Keratinocyte (primary cell): ENCODE results near the gene CUL2. TPM values are rescaled to one million over a fixed set of nuclear protein-coding genes. Genes with fewer than 3 reads are reported as not detected.

Experiments used
- DNase-seq: peaks from one replicate; pipeline ENCODE4 v3.0.0-alpha.2; 2011; ENCODE audit warnings: low read depth, missing footprints, low spot score
- FAIRE-seq: peaks from 2 replicates; lab custom pipeline; 2011; peaks lifted over from hg19 to GRCh38; lab: Jason Lieb, UNC
- H2AFZ ChIP-seq: 2 replicates; pipeline ENCODE4 v1.6.0; 2012; ENCODE audit warnings: low read length, control low read depth, inconsistent platforms; ENCODE audit not compliant: control insufficient read depth
- H3K27ac ChIP-seq: 2 replicates; pipeline ENCODE4 v1.5.1; 2011; ENCODE audit warnings: low read length; ENCODE audit not compliant: control insufficient read depth, insufficient read depth
- H3K27me3 ChIP-seq: 3 replicates; pipeline ENCODE4 v1.6.0; 2011; ENCODE audit warnings: low read length; ENCODE audit not compliant: control insufficient read depth, insufficient read depth; ENCODE audit errors: extremely low read depth
- H3K36me3 ChIP-seq, 2 experiments: 2 replicates in 1 of 2; 3 replicates in 1 of 2; pipeline ENCODE4 v1.5.1; 2011; ENCODE audit warnings: low read length in 2 of 2, mild to moderate bottlenecking in 1 of 2; ENCODE audit not compliant: control insufficient read depth in 2 of 2, insufficient read depth in 2 of 2; ENCODE audit errors: extremely low read depth in 1 of 2
- H3K4me1 ChIP-seq: 3 replicates; pipeline ENCODE4 v1.5.1; 2011; ENCODE audit warnings: low read length; ENCODE audit not compliant: control insufficient read depth, insufficient read depth; ENCODE audit errors: extremely low read depth
- H3K4me2 ChIP-seq: 3 replicates; pipeline ENCODE4 v1.6.0; 2011; ENCODE audit warnings: low read depth, low read length; ENCODE audit not compliant: control insufficient read depth, insufficient read depth; ENCODE audit errors: extremely low read depth
- H3K4me3 ChIP-seq, 3 experiments: fragments of 200-600 bp in 1 of 3; sonication (generic) in 1 of 3; 2 replicates in 2 of 3; 3 replicates in 1 of 3; pipeline ENCODE4 v1.5.1; 2011 to 2016; ENCODE audit warnings: low read length in 3 of 3, mild to moderate bottlenecking in 3 of 3, control low read depth in 2 of 3, inconsistent platforms in 1 of 3, low read depth in 1 of 3, mixed read lengths in 1 of 3, mixed run types in 1 of 3, moderate library complexity in 1 of 3; ENCODE audit not compliant: control insufficient read depth in 2 of 3, insufficient read depth in 2 of 3; ENCODE audit errors: extremely low read depth in 1 of 3
- H3K79me2 ChIP-seq: 2 replicates; pipeline ENCODE4 v1.6.0; 2012; ENCODE audit warnings: low read length; ENCODE audit not compliant: control insufficient read depth, insufficient read depth
- H3K9ac ChIP-seq: 3 replicates; pipeline ENCODE4 v1.6.0; 2011; ENCODE audit warnings: low read length; ENCODE audit not compliant: control insufficient read depth, insufficient read depth; ENCODE audit errors: extremely low read depth
- H3K9me1 ChIP-seq: 3 replicates; pipeline ENCODE4 v1.6.0; 2011; ENCODE audit warnings: low read length; ENCODE audit not compliant: control insufficient read depth, insufficient read depth; ENCODE audit errors: extremely low read depth
- H3K9me3 ChIP-seq: 2 replicates; pipeline ENCODE4 v1.5.1; 2012; ENCODE audit warnings: low read depth, low read length; ENCODE audit not compliant: control insufficient read depth
- H4K20me1 ChIP-seq: 3 replicates; pipeline ENCODE4 v1.6.0; 2011; ENCODE audit warnings: low read length; ENCODE audit not compliant: control insufficient read depth, insufficient read depth; ENCODE audit errors: extremely low read depth
- EZH2 ChIP-seq: IDR thresholded peaks from one replicate; pipeline ENCODE4 v1.6.1; 2012; ENCODE audit warnings: inconsistent platforms, mild to moderate bottlenecking, low read length, moderate library complexity
- dilution Hi-C: fragments of 300-500 bp; cut with MboI; formaldehyde crosslinking; loops from one replicate; pipeline ENCODE4 v1.7.0; 2020; ENCODE audit warnings: low sequenced_read_pairs; ENCODE audit not compliant: extremely low pct_ligation_motif_present
- polyA plus RNA-seq, 5 experiments: library from polyadenylated mRNA; depleted of rRNA in 3 of 5; stranded (reverse) in 3 of 5; stranded (forward) in 1 of 5; unstranded in 1 of 5; fragments of >200 nt; gene quantifications; 1 replicate in 1 of 5; 2 replicates in 3 of 5; 3 replicates in 1 of 5; pipeline versions ENCODE4 v1.2.1 to v1.2.3, GENCODE V29; 2011 to 2012; ENCODE audit warnings: missing spikeins in 2 of 5, low read depth in 1 of 5, low replicate concordance in 1 of 5
- TF ChIP-seq, protein P1 (sequence below), 3 experiments: IDR thresholded peaks in 1 of 3; conservative IDR thresholded peaks in 1 of 3; optimal IDR thresholded peaks in 1 of 3; 2 replicates in 2 of 3; 3 replicates in 1 of 3; pipeline versions ENCODE3 to v1.5.1; 2011; ENCODE audit warnings: low read length in 3 of 3, mild to moderate bottlenecking in 3 of 3, moderate library complexity in 2 of 3, control low read depth in 1 of 3, inconsistent platforms in 1 of 3; ENCODE audit not compliant: insufficient read depth in 2 of 3; ENCODE audit errors: extremely low read depth in 1 of 3

The CUL2 gene
- polyA plus RNA-seq, 1 donor (not counting 4 experiments of a cell fraction or from before 2014, with no cell fraction given) = 39.7 TPM

DNA sequence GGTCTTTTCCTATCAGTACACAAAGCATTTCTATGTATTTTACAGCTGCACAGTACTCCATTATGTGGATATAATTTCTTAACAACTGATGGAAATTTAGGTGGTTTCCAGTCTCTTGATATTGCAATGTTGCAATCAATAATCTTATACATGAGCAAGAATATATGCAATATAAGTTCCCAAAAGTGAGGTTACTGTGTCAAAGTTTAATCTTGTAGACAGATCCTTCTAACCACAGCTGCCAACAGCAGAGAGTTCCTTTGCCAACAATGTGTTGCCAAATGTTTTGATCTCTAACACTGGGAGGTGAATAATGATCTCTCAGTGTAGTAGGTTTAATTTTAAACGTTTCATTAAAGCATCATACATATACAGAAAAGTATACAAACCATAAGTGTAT is 54.5 kb downstream of the CUL2 start:
- Histone ChIP-seq H3K9ac (no peak overlapping the region), H3K36me3 (peaks cover 6 to 18% of the 10 kb centered on the region in 2 experiments), H3K4me2 (no peak overlapping the region), H3K9me3 (no peaks in the 10 kb centered on the region), H3K79me2 (no peaks in the 10 kb centered on the region), H3K4me3 (no peak overlapping the region), H3K9me1 (no peaks in the 10 kb centered on the region), H3K27ac (no peak overlapping the region), H3K27me3 (no peaks in the 10 kb centered on the region), H2AFZ (no peak overlapping the region), H4K20me1 (no peaks in the 10 kb centered on the region), H3K4me1 (peaks cover under 1% of the 10 kb centered on the region)
- FAIRE-seq (no peak), DNase-seq (no peak)
- dilution Hi-C loops = no loop called here
- TF ChIP-seq, protein P1, sequence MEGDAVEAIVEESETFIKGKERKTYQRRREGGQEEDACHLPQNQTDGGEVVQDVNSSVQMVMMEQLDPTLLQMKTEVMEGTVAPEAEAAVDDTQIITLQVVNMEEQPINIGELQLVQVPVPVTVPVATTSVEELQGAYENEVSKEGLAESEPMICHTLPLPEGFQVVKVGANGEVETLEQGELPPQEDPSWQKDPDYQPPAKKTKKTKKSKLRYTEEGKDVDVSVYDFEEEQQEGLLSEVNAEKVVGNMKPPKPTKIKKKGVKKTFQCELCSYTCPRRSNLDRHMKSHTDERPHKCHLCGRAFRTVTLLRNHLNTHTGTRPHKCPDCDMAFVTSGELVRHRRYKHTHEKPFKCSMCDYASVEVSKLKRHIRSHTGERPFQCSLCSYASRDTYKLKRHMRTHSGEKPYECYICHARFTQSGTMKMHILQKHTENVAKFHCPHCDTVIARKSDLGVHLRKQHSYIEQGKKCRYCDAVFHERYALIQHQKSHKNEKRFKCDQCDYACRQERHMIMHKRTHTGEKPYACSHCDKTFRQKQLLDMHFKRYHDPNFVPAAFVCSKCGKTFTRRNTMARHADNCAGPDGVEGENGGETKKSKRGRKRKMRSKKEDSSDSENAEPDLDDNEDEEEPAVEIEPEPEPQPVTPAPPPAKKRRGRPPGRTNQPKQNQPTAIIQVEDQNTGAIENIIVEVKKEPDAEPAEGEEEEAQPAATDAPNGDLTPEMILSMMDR (optimal IDR thresholded peaks at IDR 0.05 in 1 of 3, IDR thresholded peaks at IDR 0.05 in 1 of 3, conservative IDR thresholded peaks at IDR 0.05 in 1 of 3; ENCODE audit: extremely low read depth in 1 of 3, insufficient read depth in 2 of 3, low read length in 3 of 3) = no peak
- no peak for TF ChIP-seq EZH2

DNA sequence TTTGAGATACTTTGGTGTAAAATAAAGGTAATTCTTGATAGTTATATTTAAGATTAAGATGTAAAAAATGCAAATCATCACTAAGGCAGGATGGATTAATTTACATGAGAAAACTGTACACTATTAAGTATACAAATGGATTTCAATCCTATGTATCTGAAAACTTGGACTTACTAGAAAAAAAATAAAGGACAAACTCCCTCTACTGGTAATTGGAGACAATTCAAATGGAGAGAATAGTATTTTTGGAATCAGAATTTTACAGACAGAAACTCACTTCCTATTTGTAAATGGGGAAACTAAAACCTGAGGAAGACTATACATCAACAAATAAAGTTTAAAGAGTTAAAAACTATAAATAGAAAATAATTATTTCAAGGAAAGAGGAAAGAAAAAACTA is 62.6 kb downstream of the CUL2 start:
- no peaks in the 10 kb centered on the region for H3K9me1 ChIP-seq
- H3K36me3 ChIP-seq = peaks cover 9 to 15% of the 10 kb centered on the region in 2 experiments
- no peak overlapping the region for H3K27ac ChIP-seq
- H3K9me3 ChIP-seq = no peaks in the 10 kb centered on the region
- H4K20me1 ChIP-seq = no peaks in the 10 kb centered on the region
- H3K4me1 ChIP-seq = peaks cover 5% of the 10 kb centered on the region
- no peak for DNase-seq
- no peaks in the 10 kb centered on the region for H3K79me2 ChIP-seq
- no peak for FAIRE-seq
- no peaks in the 10 kb centered on the region for H3K27me3 ChIP-seq
- H2AFZ ChIP-seq = no peak overlapping the region
- TF ChIP-seq EZH2 = no peak
- TF ChIP-seq, protein P1 (optimal IDR thresholded peaks at IDR 0.05 in 1 of 3, IDR thresholded peaks at IDR 0.05 in 1 of 3, conservative IDR thresholded peaks at IDR 0.05 in 1 of 3; ENCODE audit: extremely low read depth in 1 of 3, insufficient read depth in 2 of 3, low read length in 3 of 3) = peak in 2 of 3 experiments; percentile 12 to 21
- H3K4me2 ChIP-seq = no peak overlapping the region
- no peak overlapping the region for H3K4me3 ChIP-seq
- dilution Hi-C loops = no loop called here
- H3K9ac ChIP-seq = no peak overlapping the region
